Kidney epithelial cell (primary cell): ENCODE measurements around the gene PRODH. TPM values are rescaled to one million over a fixed set of nuclear protein-coding genes. Genes with fewer than 3 reads are reported as not detected.
"Not testable (repeated sequence)": the region's sequence is repeated elsewhere in the genome, so short reads cannot be mapped to it uniquely, and the experiment has no call there.

ENCODE experiments used
- DNase-seq: peaks from one replicate; pipeline ENCODE4 v3.0.0-alpha.2; 2010; ENCODE audit warnings: low read depth
- H3K27me3 ChIP-seq: 2 replicates; pipeline ENCODE4 v1.6.0; 2011; ENCODE audit warnings: low read length; ENCODE audit not compliant: control insufficient read depth, insufficient read depth
- H3K36me3 ChIP-seq: 2 replicates; pipeline ENCODE4 v1.5.1; 2011; ENCODE audit warnings: low read length; ENCODE audit not compliant: control insufficient read depth, insufficient read depth
- H3K4me3 ChIP-seq: 2 replicates; pipeline ENCODE4 v1.5.1; 2011; ENCODE audit warnings: low read depth, mild to moderate bottlenecking, control low read depth, low read length
- CTCF ChIP-seq: IDR thresholded peaks from 2 replicates; pipeline ENCODE4 v1.5.1; 2011; ENCODE audit warnings: mild to moderate bottlenecking, moderate library complexity, low read length, control low read depth, inconsistent platforms; ENCODE audit not compliant: insufficient read depth, poor library complexity, severe bottlenecking
- total RNA-seq: library from RNA; depleted of rRNA; stranded (reverse); fragments of >200 nt; gene quantifications from 2 replicates; pipeline ENCODE4 v1.2.3, GENCODE V29; 2015

Gene PRODH
- total RNA-seq, 1 donor from 2014 or later: 5.2 TPM

DNA sequence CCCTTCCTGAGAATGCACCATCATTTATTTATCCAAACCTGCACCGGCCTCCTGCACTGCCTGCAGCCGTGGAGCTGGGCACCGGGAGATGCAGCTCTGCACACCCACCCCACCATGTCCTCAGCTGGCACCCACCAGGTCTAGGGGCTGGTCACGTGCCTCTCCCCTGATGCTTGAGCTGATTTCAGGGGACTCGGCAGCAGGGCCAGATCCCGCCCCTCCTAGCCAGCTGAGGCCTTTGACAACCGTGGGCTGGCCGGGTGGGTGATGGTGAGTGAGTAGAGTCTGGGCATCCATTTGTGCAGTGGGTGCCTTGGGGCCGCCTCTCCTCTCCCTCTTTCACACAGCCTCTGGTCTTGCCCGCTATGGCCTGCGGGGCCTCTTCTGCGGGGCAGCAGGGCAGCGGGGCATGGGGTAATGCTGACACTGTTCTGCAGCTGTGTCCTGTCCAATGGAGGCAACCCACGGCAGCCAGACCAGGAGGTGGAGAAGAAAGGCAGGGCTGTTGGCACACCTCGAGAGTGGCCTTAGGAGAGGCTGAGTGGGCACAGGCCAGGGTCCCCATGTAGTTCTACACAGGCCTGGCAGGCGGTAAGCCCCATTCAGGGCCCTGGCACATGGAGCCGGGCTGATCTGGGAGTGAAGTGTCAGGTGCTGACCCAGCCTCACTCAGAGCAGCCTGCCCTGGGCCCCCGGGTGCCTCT lies 38.5 kb upstream of the PRODH start:
- Histone ChIP-seq H3K36me3 (no peaks in the 10 kb centered on the region), H3K4me3 (no peak overlapping the region), H3K27me3 (peaks cover 19% of the 10 kb centered on the region)
- no peak for DNase-seq
- no peak for TF ChIP-seq CTCF

GRCh38 chr22:18973264-18974031 lies 37.4 kb upstream of the PRODH start:
- TF ChIP-seq CTCF: no peak
- peaks cover 28% of the 10 kb centered on the region for H3K27me3 ChIP-seq
- DNase-seq: no peak
- H3K4me3 ChIP-seq: no peak overlapping the region
- H3K36me3 ChIP-seq: no peaks in the 10 kb centered on the region

DNA sequence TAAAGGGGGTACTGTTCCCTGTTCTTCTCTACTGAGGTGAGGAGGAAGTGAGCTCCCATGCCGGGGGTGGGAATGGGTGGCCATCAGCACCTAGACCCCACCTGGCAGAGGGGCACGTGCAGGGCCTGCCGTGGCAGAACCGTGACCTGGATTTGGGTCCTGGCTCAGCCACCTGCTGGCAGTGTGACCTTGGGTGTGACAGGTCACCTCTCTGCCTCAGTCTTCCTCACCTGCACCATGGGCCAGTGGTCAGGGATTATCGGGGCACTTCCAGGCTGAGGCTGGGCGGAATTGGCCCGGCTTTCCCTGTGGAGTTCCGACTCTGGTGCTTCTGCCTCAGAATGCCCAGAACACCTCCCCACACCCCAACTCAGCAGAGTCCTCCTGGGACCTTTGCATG lies 36.5 kb upstream of the PRODH start:
- not testable (repeated sequence) for H3K36me3 ChIP-seq, H3K4me3 ChIP-seq, DNase-seq

DNA sequence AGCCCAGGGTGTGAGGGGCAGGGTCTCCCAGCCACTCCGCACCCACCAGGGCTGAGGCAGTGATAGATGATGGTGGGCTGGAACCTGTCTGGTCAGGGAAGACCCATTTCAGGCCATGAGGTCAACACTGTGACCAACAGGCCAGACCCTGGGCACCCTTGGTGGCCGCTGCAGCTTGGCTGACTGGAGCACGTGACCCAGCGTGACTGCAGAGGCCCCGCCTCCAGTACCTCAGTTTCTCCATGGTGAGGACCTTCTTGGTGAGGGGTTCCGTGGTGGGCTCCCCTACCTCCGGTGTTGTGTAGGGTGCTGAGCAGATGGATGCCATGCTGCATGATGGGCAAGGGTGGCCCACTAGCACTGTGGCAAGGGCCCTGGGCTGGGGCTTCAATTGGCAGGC lies 35.9 kb upstream of the PRODH start:
- H3K27me3 ChIP-seq: peaks cover 34% of the 10 kb centered on the region
- not testable (repeated sequence) for H3K36me3 ChIP-seq

More for the DNA sequence above, 36.5 kb upstream of the PRODH start:
- peaks cover 34% of the 10 kb centered on the region for H3K27me3 ChIP-seq

DNA sequence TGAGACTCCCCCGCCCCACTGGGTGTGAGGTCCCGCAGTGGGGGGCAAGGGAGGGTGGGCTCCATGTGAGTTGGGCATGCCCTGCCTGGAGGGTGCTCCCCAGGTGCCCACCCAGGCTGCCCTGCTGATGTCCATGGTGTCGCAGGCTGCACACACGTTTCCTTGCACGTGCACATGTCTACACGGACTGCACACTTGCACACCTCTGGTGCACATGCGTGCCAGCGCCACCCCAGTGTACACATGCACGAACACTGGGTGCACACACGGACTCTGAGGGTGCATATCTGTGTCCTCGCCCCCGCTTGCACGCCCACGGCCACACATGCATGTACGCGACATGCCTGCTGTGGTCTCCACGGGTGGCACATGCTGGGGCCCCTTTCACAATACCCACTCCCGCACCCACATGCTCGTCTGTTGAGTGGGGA lies 35.2 kb upstream of the PRODH start:
- peaks cover 37% of the 10 kb centered on the region for H3K27me3 ChIP-seq
- H3K4me3 ChIP-seq: no peak overlapping the region
- H3K36me3 ChIP-seq: no peaks in the 10 kb centered on the region
- no peak for DNase-seq
- TF ChIP-seq CTCF: no peak

More for the DNA sequence above, 35.9 kb upstream of the PRODH start:
- H3K4me3 ChIP-seq, DNase-seq: not testable (repeated sequence)

DNA sequence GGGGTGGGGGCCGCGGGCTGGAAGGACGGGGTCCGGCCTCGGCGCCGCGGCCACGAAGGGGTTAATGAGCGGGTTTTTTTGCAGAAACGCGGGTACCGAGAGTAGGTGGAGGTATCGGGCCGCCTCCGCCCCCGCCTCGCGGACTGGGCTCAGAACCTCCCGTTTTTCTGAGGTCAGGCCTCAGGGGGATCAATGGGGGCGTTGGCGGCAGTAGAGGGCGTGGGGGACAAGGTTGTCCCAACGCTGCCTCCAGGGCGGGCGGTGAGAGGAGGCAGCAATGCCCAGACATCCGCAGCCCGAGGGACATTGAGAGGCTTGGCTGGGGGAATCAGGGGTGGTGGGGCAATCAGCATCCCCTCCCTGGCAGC lies 34.8 kb upstream of the PRODH start:
- no peak overlapping the region for H3K4me3 ChIP-seq

More for the DNA sequence above, 34.8 kb upstream of the PRODH start:
- Histone ChIP-seq H3K36me3 (no peaks in the 10 kb centered on the region), H3K27me3 (peaks cover 37% of the 10 kb centered on the region)
- DNase-seq: no peak
- no peak for TF ChIP-seq CTCF
